SK-N-SH treated with all-trans-retinoic acid at 6 μM for 48 hours (cell line): ENCODE results near the gene KNCN.

Experiments
- ATAC-seq: fragments of 200-7000 bp; cut with Tn5 transposase; 3 replicates; pipeline ENCODE4 v1.9.1; 2020; ENCODE audit warnings: mild to moderate bottlenecking, moderate library complexity
- ARNTL ChIP-seq: fragments of 450-650 bp; formaldehyde crosslinking; IDR thresholded peaks from 2 replicates; pipeline ENCODE4 v1.5.0; 2020; ENCODE audit warnings: low read depth, mild to moderate bottlenecking, moderate library complexity, borderline replicate concordance
- BACH2 ChIP-seq: fragments of 250-450 bp; sonication (Bioruptor Pico); IDR thresholded peaks from 2 replicates; pipeline ENCODE4 v1.9.0; 2021; ENCODE audit warnings: mild to moderate bottlenecking, borderline replicate concordance
- CREB5 ChIP-seq: fragments of 250-450 bp; sonication (Bioruptor Pico); IDR thresholded peaks from 2 replicates; pipeline ENCODE4 v1.5.1; 2020; ENCODE audit warnings: low read depth, mild to moderate bottlenecking, moderate library complexity
- CSDC2 ChIP-seq: fragments of 250-450 bp; sonication (Bioruptor Pico); IDR thresholded peaks from 2 replicates; pipeline ENCODE4 v1.5.0; 2020; ENCODE audit warnings: mild to moderate bottlenecking, moderate library complexity
- CSRNP3 ChIP-seq: fragments of 250-450 bp; sonication (Bioruptor Pico); IDR thresholded peaks from 2 replicates; pipeline ENCODE4 v1.5.1; 2021; ENCODE audit warnings: mild to moderate bottlenecking, moderate library complexity
- ESRRG ChIP-seq: fragments of 250-450 bp; sonication (Bioruptor Pico); IDR thresholded peaks from 2 replicates; pipeline ENCODE4 v1.6.1; 2021; ENCODE audit warnings: mild to moderate bottlenecking
- GLIS3 ChIP-seq: fragments of 250-450 bp; sonication (Bioruptor Pico); IDR thresholded peaks from 2 replicates; pipeline ENCODE4 v1.5.0; 2020; ENCODE audit warnings: mild to moderate bottlenecking, moderate library complexity
- ISL1 ChIP-seq: fragments of 250-450 bp; sonication (Bioruptor Pico); IDR thresholded peaks from 2 replicates; pipeline ENCODE4 v2.1.2; 2022; ENCODE audit warnings: mild to moderate bottlenecking, moderate library complexity
- OSR1 ChIP-seq: fragments of 250-450 bp; sonication (Bioruptor Pico); IDR thresholded peaks from 2 replicates; pipeline ENCODE4 v1.8.0; 2022; ENCODE audit warnings: moderate library complexity, mild to moderate bottlenecking, inconsistent platforms
- POU6F1 ChIP-seq: fragments of 250-450 bp; sonication (Bioruptor Pico); IDR thresholded peaks from 2 replicates; pipeline ENCODE4 v1.8.0; 2021; ENCODE audit warnings: low read depth, mild to moderate bottlenecking, moderate library complexity, borderline replicate concordance
- PPARA ChIP-seq: fragments of 250-450 bp; sonication (Bioruptor Pico); IDR thresholded peaks from 2 replicates; pipeline ENCODE4 v1.5.0; 2020; ENCODE audit warnings: mild to moderate bottlenecking, borderline replicate concordance
- RARB ChIP-seq: fragments of 250-450 bp; sonication (Bioruptor Pico); IDR thresholded peaks from 2 replicates; pipeline ENCODE4 v1.8.0; 2021; ENCODE audit warnings: mild to moderate bottlenecking, moderate library complexity
- SNAI2 ChIP-seq: fragments of 250-450 bp; sonication (Bioruptor Pico); IDR thresholded peaks from 2 replicates; pipeline ENCODE4 v1.5.0; 2020; ENCODE audit warnings: mild to moderate bottlenecking, moderate library complexity
- TCF4 ChIP-seq: fragments of 250-450 bp; sonication (Bioruptor Pico); IDR thresholded peaks from 2 replicates; pipeline ENCODE4 v1.8.0; 2021; ENCODE audit warnings: mild to moderate bottlenecking, moderate library complexity, borderline replicate concordance
- TOX ChIP-seq: fragments of 250-450 bp; sonication (Bioruptor Pico); IDR thresholded peaks from 2 replicates; pipeline ENCODE4 v1.8.0; 2021; ENCODE audit warnings: mild to moderate bottlenecking, moderate library complexity, borderline replicate concordance
- TSHZ2 ChIP-seq: fragments of 250-450 bp; sonication (Bioruptor Pico); IDR thresholded peaks from 2 replicates; pipeline ENCODE4 v1.5.0; 2020; ENCODE audit warnings: mild to moderate bottlenecking, moderate library complexity
- ZC3H10 ChIP-seq: fragments of 250-450 bp; sonication (Bioruptor Pico); IDR thresholded peaks from 2 replicates; pipeline ENCODE4 v1.5.1; 2021; ENCODE audit warnings: mild to moderate bottlenecking, moderate library complexity
- ZFP3 ChIP-seq: fragments of 250-450 bp; sonication (Bioruptor Pico); IDR thresholded peaks from 2 replicates; pipeline ENCODE4 v1.5.0; 2020; ENCODE audit warnings: mild to moderate bottlenecking, moderate library complexity
- ZFP30 ChIP-seq: fragments of 450-650 bp; formaldehyde crosslinking; IDR thresholded peaks from 2 replicates; pipeline ENCODE4 v1.5.0; 2022; ENCODE audit warnings: mild to moderate bottlenecking, moderate library complexity
- ZNF565 ChIP-seq: fragments of 450-650 bp; formaldehyde crosslinking; conservative IDR thresholded peaks from 2 replicates; pipeline ENCODE4 v1.5.0; 2020; ENCODE audit warnings: low read depth, mild to moderate bottlenecking, moderate library complexity
- ZNF70 ChIP-seq: fragments of 450-650 bp; formaldehyde crosslinking; IDR thresholded peaks from 2 replicates; pipeline ENCODE4 v1.5.0; 2020; ENCODE audit warnings: mild to moderate bottlenecking, moderate library complexity
- ZNF8 ChIP-seq: fragments of 450-650 bp; formaldehyde crosslinking; IDR thresholded peaks from 2 replicates; pipeline ENCODE4 v1.5.0; 2020; ENCODE audit warnings: mild to moderate bottlenecking, moderate library complexity
- TF ChIP-seq, protein P1 (sequence below): fragments of 250-450 bp; sonication (Bioruptor Pico); IDR thresholded peaks from 2 replicates; pipeline ENCODE4 v1.8.0; 2020; ENCODE audit warnings: mild to moderate bottlenecking, moderate library complexity, borderline replicate concordance

KNCN gene

GRCh38 chr1:46503421-46503820 lies 48.0 kb downstream of the KNCN start (continued):
- no peak for TF ChIP-seq ZNF565 (CRISPR knock-in tag)
- TF ChIP-seq ESRRG = no peak
- no peak for TF ChIP-seq CREB5 (CRISPR knock-in tag)
- no peak for TF ChIP-seq ZFP3 (CRISPR knock-in tag)
- no peak for TF ChIP-seq BACH2

GRCh38 chr1:46501528-46501927 lies 49.9 kb downstream of the KNCN start:
- no peak for ATAC-seq

DNA sequence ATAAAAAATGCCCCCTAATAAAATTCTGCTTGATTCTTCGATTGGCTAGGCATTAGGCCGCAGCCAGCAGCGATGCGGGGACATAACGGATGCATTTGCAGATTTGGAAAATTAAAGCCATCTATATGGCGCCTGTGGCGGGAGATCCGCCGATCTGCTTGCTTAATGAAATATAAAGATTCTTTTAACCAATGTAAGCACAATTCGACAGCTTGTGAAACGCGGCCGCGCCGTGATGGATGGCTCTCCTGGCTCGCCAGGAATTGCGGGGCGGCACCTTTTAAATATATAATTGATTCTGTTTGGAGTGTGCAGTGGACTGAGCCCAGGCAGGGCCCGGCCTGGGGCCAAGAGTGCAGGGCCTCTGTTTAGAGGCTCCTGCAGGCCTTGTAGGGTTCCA lies 53.8 kb downstream of the KNCN start:
- ATAC-seq = no peak
- TF ChIP-seq SNAI2 (no peak), BACH2 (no peak), CREB5 (CRISPR knock-in tag) (no peak), ZC3H10 (CRISPR knock-in tag) (no peak)

More at GRCh38 chr1:46501528-46501927, 49.9 kb downstream of the KNCN start:
- TF ChIP-seq ZC3H10 (CRISPR knock-in tag) (no peak), ZFP3 (CRISPR knock-in tag) (no peak), ZNF565 (CRISPR knock-in tag) (no peak), ISL1 (CRISPR knock-in tag) (no peak), ZNF8 (CRISPR knock-in tag) (no peak), CSRNP3 (CRISPR knock-in tag) (no peak), GLIS3 (no peak), ZFP30 (CRISPR knock-in tag) (no peak), TOX (CRISPR knock-in tag) (no peak), SNAI2 (no peak)

DNA sequence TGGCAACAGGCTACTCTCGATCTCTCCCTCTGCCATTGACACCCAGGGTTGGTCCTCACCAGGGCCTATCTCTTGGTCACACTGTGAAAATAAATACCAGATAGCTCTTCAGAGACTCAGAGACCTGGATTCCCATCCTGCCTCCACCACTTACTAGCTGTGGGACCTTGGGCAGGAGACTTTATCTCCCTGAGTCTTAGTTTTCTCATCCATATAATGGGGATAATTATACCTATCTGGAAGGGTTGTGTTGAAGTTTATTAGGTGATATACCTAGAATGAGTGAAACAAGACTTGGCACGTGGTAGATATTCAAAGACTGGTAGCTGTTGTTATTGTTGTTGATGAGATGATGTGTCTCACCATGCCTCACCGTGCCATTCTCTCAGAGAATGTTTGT lies 54.4 kb downstream of the KNCN start:
- TF ChIP-seq ESRRG = no peak
- no peak for TF ChIP-seq ZNF70 (CRISPR knock-in tag)
- no peak for ATAC-seq

DNA sequence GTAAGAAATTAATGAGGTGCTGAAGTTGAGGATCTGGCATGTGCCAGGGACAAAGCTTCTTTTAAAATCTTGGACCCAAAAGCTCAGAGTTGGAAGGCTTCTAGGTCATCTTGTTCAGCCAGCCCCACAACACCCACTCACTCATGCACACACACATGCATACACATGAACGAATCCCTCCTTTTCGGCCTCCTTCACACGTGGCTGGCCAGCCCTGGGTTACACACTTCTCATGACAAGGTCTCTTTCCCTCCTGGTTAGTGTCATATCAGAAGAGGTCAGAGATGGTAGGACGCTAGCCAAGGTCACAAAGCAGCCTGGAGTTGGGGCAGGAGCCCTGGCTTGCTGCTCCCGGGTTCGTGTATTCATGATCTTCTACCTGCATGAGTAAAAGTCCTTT lies 54.9 kb downstream of the KNCN start:
- TF ChIP-seq TCF4 (CRISPR knock-in tag) = no peak
- no peak for ATAC-seq

GRCh38 chr1:46495778-46496177 lies 55.7 kb downstream of the KNCN start:
- TF ChIP-seq RARB (no peak), GLIS3 (no peak), POU6F1 (no peak), TCF4 (CRISPR knock-in tag) (no peak), TOX (CRISPR knock-in tag) (no peak), ZFP3 (CRISPR knock-in tag) (no peak), PPARA (CRISPR knock-in tag) (no peak), OSR1 (CRISPR knock-in tag) (no peak), TSHZ2 (no peak), BACH2 (no peak), ZNF8 (CRISPR knock-in tag) (no peak), CSDC2 (no peak), ISL1 (CRISPR knock-in tag) (no peak), ZC3H10 (CRISPR knock-in tag) (no peak), ARNTL (no peak)
- TF ChIP-seq, protein P1, sequence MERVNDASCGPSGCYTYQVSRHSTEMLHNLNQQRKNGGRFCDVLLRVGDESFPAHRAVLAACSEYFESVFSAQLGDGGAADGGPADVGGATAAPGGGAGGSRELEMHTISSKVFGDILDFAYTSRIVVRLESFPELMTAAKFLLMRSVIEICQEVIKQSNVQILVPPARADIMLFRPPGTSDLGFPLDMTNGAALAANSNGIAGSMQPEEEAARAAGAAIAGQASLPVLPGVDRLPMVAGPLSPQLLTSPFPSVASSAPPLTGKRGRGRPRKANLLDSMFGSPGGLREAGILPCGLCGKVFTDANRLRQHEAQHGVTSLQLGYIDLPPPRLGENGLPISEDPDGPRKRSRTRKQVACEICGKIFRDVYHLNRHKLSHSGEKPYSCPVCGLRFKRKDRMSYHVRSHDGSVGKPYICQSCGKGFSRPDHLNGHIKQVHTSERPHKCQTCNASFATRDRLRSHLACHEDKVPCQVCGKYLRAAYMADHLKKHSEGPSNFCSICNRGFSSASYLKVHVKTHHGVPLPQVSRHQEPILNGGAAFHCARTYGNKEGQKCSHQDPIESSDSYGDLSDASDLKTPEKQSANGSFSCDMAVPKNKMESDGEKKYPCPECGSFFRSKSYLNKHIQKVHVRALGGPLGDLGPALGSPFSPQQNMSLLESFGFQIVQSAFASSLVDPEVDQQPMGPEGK (CRISPR knock-in tag) = no peak
- ATAC-seq = no peak
